Breast epithelium (tissue), 4 donors: ENCODE data around the gene RGS3. TPM values are rescaled to one million over a fixed set of nuclear protein-coding genes. Genes with fewer than 3 reads are reported as not detected.

Experiments
- DNase-seq, 2 donors: peaks; one replicate each; pipeline ENCODE4 v3.0.0-alpha.2; 2019; ENCODE audit warnings: low spot score in 2 of 2
- H3K27ac ChIP-seq, 2 donors: fragments of 200-600 bp; sonication (generic) in 1 of 2; one replicate each; pipeline ENCODE4 v1.5.1; 2016 to 2019; ENCODE audit warnings: mild to moderate bottlenecking in 1 of 2
- H3K27me3 ChIP-seq, 2 donors: fragments of 200-600 bp; sonication (generic) in 1 of 2; one replicate each; pipeline versions ENCODE4 v1.5.1 to v1.6.0; 2017 to 2019; ENCODE audit warnings: control low read depth in 1 of 2, mild to moderate bottlenecking in 1 of 2
- H3K36me3 ChIP-seq: fragments of 200-600 bp; one replicate; pipeline ENCODE4 v1.5.1; 2019
- H3K4me1 ChIP-seq, 2 donors: fragments of 200-600 bp; sonication (generic); one replicate each; pipeline ENCODE4 v1.5.1; 2016 to 2019; ENCODE audit warnings: control low read depth in 1 of 2
- H3K4me3 ChIP-seq, 3 donors: fragments of 200-600 bp; sonication (generic); 1 replicate in 2 of 3; 2 replicates in 1 of 3; pipeline ENCODE4 v1.5.1; 2016 to 2019; ENCODE audit warnings: mild to moderate bottlenecking in 3 of 3, moderate library complexity in 2 of 3
- H3K9me3 ChIP-seq, 2 donors: fragments of 200-600 bp; sonication (generic) in 1 of 2; one replicate each; pipeline ENCODE4 v1.5.1; 2016 to 2019; ENCODE audit warnings: control low read depth in 1 of 2
- CTCF ChIP-seq, 3 donors: fragments of 450-650 bp; IDR thresholded peaks; one replicate each; pipeline ENCODE4 v1.5.1; 2016 to 2017; ENCODE audit warnings: antibody characterized with exemption in 3 of 3, mild to moderate bottlenecking in 3 of 3, moderate library complexity in 3 of 3
- POLR2A ChIP-seq: fragments of 450-650 bp; IDR thresholded peaks from one replicate; pipeline ENCODE4 v1.6.1; 2016; ENCODE audit warnings: antibody characterized with exemption, mild to moderate bottlenecking, moderate library complexity
- POLR2AphosphoS5 ChIP-seq, 3 donors: sonication (generic); formaldehyde crosslinking; IDR thresholded peaks; one replicate each; pipeline ENCODE4 v1.6.1; 2017; ENCODE audit warnings: antibody characterized with exemption in 3 of 3
- intact Hi-C: fragments of 100-400 bp; cut with DNase I; formaldehyde crosslinking; loops from one replicate; pipeline ENCODE4 v1.15.1; 2023; ENCODE audit warnings: low total_unique reads
- total RNA-seq, 3 donors: library from RNA; depleted of rRNA; stranded (reverse); fragments of >200 nt; gene quantifications; one replicate each; pipeline ENCODE4 v1.1.0, GENCODE V29; 2016

RGS3 gene
- total RNA-seq, 3 donors from 2014 or later = 31.7 to 49.0 (median 35.4) TPM

- no peaks in the 10 kb centered on the region for H3K36me3 ChIP-seq
- H3K27ac ChIP-seq = peak overlapping the region; percentile 88 to 93
- H3K4me1 ChIP-seq = peaks cover 12 to 31% of the 10 kb centered on the region in 2 donors
- no peak overlapping the region for H3K4me3 ChIP-seq
- TF ChIP-seq POLR2A (no peak), CTCF (IDR thresholded peaks at IDR 0.05) (no peak), POLR2AphosphoS5 (IDR thresholded peaks at IDR 0.05) (no peak)
- intact Hi-C loops = no loop called here
- no peaks in the 10 kb centered on the region for H3K27me3 ChIP-seq
- no peaks in the 10 kb centered on the region for H3K9me3 ChIP-seq
- no peak for DNase-seq
These were observed 154.0 kb downstream of the RGS3 start for GRCh38 chr9:113617550-113617949.

- no peak for DNase-seq
- intact Hi-C loops = no loop called here
- peaks cover 12 to 30% of the 10 kb centered on the region in 2 donors for H3K4me1 ChIP-seq
These were observed 155.4 kb downstream of the RGS3 start for GRCh38 chr9:113618836-113619490.

GRCh38 chr9:113619491-113620376 lies 156.2 kb downstream of the RGS3 start:
- intact Hi-C loops = no loop called here
- Histone ChIP-seq H3K9me3 (no peaks in the 10 kb centered on the region), H3K36me3 (no peaks in the 10 kb centered on the region), H3K4me1 (peaks cover 12 to 23% of the 10 kb centered on the region in 2 donors), H3K27ac (peak overlapping the region; percentile 89 to 94), H3K4me3 (no peak overlapping the region), H3K27me3 (no peaks in the 10 kb centered on the region)
- TF ChIP-seq CTCF (IDR thresholded peaks at IDR 0.05) = no peak
- no peak for TF ChIP-seq POLR2AphosphoS5 (IDR thresholded peaks at IDR 0.05)
- TF ChIP-seq POLR2A = no peak
- DNase-seq = no peak

More at GRCh38 chr9:113618836-113619490, 155.4 kb downstream of the RGS3 start:
- Histone ChIP-seq H3K27me3 (no peaks in the 10 kb centered on the region), H3K27ac (peak overlapping the region; percentile 33 to 94), H3K9me3 (no peaks in the 10 kb centered on the region), H3K36me3 (no peaks in the 10 kb centered on the region), H3K4me3 (no peak overlapping the region)
- TF ChIP-seq CTCF (IDR thresholded peaks at IDR 0.05) (no peak), POLR2AphosphoS5 (IDR thresholded peaks at IDR 0.05) (no peak), POLR2A (no peak)

GRCh38 chr9:113620377-113621161 lies 157.0 kb downstream of the RGS3 start:
- Histone ChIP-seq H3K27ac (peak overlapping the region; percentile 89 to 94), H3K4me3 (peak overlapping the region in 1 of 3 donors; percentile 4), H3K27me3 (no peaks in the 10 kb centered on the region), H3K4me1 (peaks cover 12 to 22% of the 10 kb centered on the region in 2 donors), H3K36me3 (no peaks in the 10 kb centered on the region), H3K9me3 (no peaks in the 10 kb centered on the region)
- intact Hi-C loops = no loop called here
- peak; percentile 79 to 86 for DNase-seq
- TF ChIP-seq POLR2A = no peak
- peak in 2 of 3 donors; percentile 56 to 71 for TF ChIP-seq POLR2AphosphoS5 (IDR thresholded peaks at IDR 0.05)

GRCh38 chr9:113621309-113621791 lies 157.8 kb downstream of the RGS3 start:
- peaks cover 12 to 15% of the 10 kb centered on the region in 2 donors for H3K4me1 ChIP-seq
- H3K27ac ChIP-seq = peak overlapping the region; percentile 89 to 94
- no peaks in the 10 kb centered on the region for H3K27me3 ChIP-seq
- TF ChIP-seq POLR2AphosphoS5 (IDR thresholded peaks at IDR 0.05) (peak; percentile 57 to 81 (median 65)), POLR2A (no peak), CTCF (IDR thresholded peaks at IDR 0.05) (no peak)
- no peaks in the 10 kb centered on the region for H3K36me3 ChIP-seq
- intact Hi-C loops = no loop called here
- peak overlapping the region in 1 of 3 donors; percentile 4 for H3K4me3 ChIP-seq
- H3K9me3 ChIP-seq = no peaks in the 10 kb centered on the region
- DNase-seq = peak in 1 of 2 donors; percentile 81
